GM12801 (cell line): ENCODE data around the gene CSK.

Experiments used
- CTCF ChIP-seq: IDR thresholded peaks from one replicate; pipeline ENCODE4 v1.5.1; 2011; ENCODE audit warnings: control low read depth; ENCODE audit not compliant: insufficient read length; ENCODE audit errors: extremely low read depth

CSK gene

GRCh38 chr15:74817370-74817737 lies 35.5 kb downstream of the CSK start:
- TF ChIP-seq CTCF, result no peak

- no peak for TF ChIP-seq CTCF
Measured at GRCh38 chr15:74820056-74820455, 38.2 kb downstream of the CSK start.

GRCh38 chr15:74821091-74821789 lies 39.4 kb downstream of the CSK start:
- no peak for TF ChIP-seq CTCF

GRCh38 chr15:74821790-74822158 lies 39.9 kb downstream of the CSK start:
- TF ChIP-seq CTCF, result no peak

GRCh38 chr15:74822233-74822632 lies 40.4 kb downstream of the CSK start:
- TF ChIP-seq CTCF, result no peak

- TF ChIP-seq CTCF, result no peak
Measured at GRCh38 chr15:74823324-74823723, 41.4 kb downstream of the CSK start.

- TF ChIP-seq CTCF, result no peak
Measured at GRCh38 chr15:74824976-74825375, 43.1 kb downstream of the CSK start.

GRCh38 chr15:74825866-74826265 lies 44.0 kb downstream of the CSK start:
- no peak for TF ChIP-seq CTCF
